Measurements from ENCODE around the gene SMKR1. TPM values are rescaled to one million over a fixed set of nuclear protein-coding genes. Genes with fewer than 3 reads are reported as not detected.
A peak's percentile ranks its signal among the peaks of the same experiment; 100 is the strongest.

The SMKR1 gene
- total and polyA plus RNA-seq, 9 of the 15 experiments (the other 6 are each of a cell fraction or from before 2014, with no cell fraction given): 0.58 to 1.8 (median 0.93) TPM; not detected in 1

GRCh38 chr7:129489491-129489890, 12.8 kb upstream of the SMKR1 start (continued):
- peak; percentile 92 for TF ChIP-seq ZNF592 (IDR thresholded peaks at IDR 0.05)
- 0 out of 2 replicates have a peak, but pooled peaks have one; percentile 51 for TF ChIP-seq ZNF395 (CRISPR knock-in tag; IDR thresholded peaks at IDR 0.05)
- no peak for TF ChIP-seq ZNF408 (CRISPR knock-in tag; IDR thresholded peaks at IDR 0.05; ENCODE audit: low read depth)
- peak; percentile 80 for TF ChIP-seq PTTG1 (tag; IDR thresholded peaks at IDR 0.05; ENCODE audit: low read depth)
- TF ChIP-seq ETV1 (tag; conservative IDR thresholded peaks at IDR 0.05; ENCODE audit: low read depth): no peak; the same call in 1 of the 2 replicates
- TF ChIP-seq ZNF740 (CRISPR knock-in tag; IDR thresholded peaks at IDR 0.05): no peak
- TF ChIP-seq ZNF740 (tag; IDR thresholded peaks at IDR 0.05): peak in 1 of 2 experiments; percentile 73; a peak in 1 of 4 replicates
- TF ChIP-seq ZBTB17 (CRISPR knock-in tag; IDR thresholded peaks at IDR 0.05): 0 out of 2 replicates have a peak, but pooled peaks have one; percentile 37
- no peak for TF ChIP-seq DEAF1 (CRISPR knock-in tag; IDR thresholded peaks at IDR 0.05)
- TF ChIP-seq NR4A1 (CRISPR knock-in tag; IDR thresholded peaks at IDR 0.05): no peak
- TF ChIP-seq NR4A1 (tag; IDR thresholded peaks at IDR 0.05): peak; percentile 61; the same call in 1 of the 2 replicates
- TF ChIP-seq HMGXB4 (CRISPR knock-in tag; IDR thresholded peaks at IDR 0.05): no peak
- TF ChIP-seq ID3 (CRISPR knock-in tag; IDR thresholded peaks at IDR 0.05): no peak
- peak; percentile 91 for TF ChIP-seq ID3 (tag; IDR thresholded peaks at IDR 0.05)
- TF ChIP-seq NR2C1 (IDR thresholded peaks at IDR 0.05): no peak
- peak; percentile 49; the same call in 1 of the 2 replicates for TF ChIP-seq NR2C1 (tag; IDR thresholded peaks at IDR 0.05)
- TF ChIP-seq KLF13 (tag; IDR thresholded peaks at IDR 0.05; ENCODE audit: borderline replicate concordance, low read depth): peak; percentile 44; the same call in 1 of the 2 replicates
- 0 out of 2 replicates have a peak, but pooled peaks have one; percentile 34 for TF ChIP-seq SMAD3 (CRISPR knock-in tag; conservative IDR thresholded peaks at IDR 0.05)
